Fibroblast of villous mesenchyme (primary cell): Measurements from ENCODE around the gene TMEM168. TPM values are rescaled to one million over a fixed set of nuclear protein-coding genes. Genes with fewer than 3 reads are reported as not detected.

Experiments
- DNase-seq: peaks from one replicate; pipeline ENCODE4 v3.0.0-alpha.2; 2010; ENCODE audit warnings: low read depth
- H3K4me3 ChIP-seq: 2 replicates; pipeline ENCODE4 v1.5.1; 2011; ENCODE audit warnings: low read depth, mild to moderate bottlenecking, low read length
- total RNA-seq: library from RNA; depleted of rRNA; stranded (reverse); fragments of >200 nt; gene quantifications from 2 replicates; pipeline ENCODE4 v1.2.3, GENCODE V29; 2012
- TF ChIP-seq, protein P1 (sequence below): IDR thresholded peaks from 2 replicates; pipeline ENCODE4 v1.5.1; 2012; ENCODE audit warnings: low read depth, mild to moderate bottlenecking, low read length; ENCODE audit not compliant: insufficient read depth

The TMEM168 gene
- total RNA-seq, 1 donor: 21.2 TPM

DNA sequence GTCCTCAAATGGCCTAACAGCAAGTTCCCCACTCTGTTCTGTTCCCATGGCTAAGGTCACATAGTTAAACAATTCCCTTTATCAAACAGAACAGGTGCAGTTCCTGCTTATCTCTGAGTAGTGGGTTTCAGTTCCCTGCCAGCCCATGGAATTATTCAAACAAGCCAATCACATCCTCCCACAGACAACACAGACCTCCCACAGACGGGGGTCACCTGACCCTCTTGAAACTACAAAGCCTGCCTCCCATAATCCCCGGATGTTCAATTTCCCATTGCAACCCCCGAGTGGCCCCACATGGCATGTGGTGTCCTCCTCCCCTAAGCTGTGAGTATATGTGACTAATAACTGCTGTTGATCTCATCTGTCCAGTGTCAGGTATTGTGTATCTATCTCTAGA, 64.1 kb downstream of the TMEM168 start:
- no peak overlapping the region for H3K4me3 ChIP-seq
- TF ChIP-seq, protein P1, sequence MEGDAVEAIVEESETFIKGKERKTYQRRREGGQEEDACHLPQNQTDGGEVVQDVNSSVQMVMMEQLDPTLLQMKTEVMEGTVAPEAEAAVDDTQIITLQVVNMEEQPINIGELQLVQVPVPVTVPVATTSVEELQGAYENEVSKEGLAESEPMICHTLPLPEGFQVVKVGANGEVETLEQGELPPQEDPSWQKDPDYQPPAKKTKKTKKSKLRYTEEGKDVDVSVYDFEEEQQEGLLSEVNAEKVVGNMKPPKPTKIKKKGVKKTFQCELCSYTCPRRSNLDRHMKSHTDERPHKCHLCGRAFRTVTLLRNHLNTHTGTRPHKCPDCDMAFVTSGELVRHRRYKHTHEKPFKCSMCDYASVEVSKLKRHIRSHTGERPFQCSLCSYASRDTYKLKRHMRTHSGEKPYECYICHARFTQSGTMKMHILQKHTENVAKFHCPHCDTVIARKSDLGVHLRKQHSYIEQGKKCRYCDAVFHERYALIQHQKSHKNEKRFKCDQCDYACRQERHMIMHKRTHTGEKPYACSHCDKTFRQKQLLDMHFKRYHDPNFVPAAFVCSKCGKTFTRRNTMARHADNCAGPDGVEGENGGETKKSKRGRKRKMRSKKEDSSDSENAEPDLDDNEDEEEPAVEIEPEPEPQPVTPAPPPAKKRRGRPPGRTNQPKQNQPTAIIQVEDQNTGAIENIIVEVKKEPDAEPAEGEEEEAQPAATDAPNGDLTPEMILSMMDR: no peak
- no peak for DNase-seq

DNA sequence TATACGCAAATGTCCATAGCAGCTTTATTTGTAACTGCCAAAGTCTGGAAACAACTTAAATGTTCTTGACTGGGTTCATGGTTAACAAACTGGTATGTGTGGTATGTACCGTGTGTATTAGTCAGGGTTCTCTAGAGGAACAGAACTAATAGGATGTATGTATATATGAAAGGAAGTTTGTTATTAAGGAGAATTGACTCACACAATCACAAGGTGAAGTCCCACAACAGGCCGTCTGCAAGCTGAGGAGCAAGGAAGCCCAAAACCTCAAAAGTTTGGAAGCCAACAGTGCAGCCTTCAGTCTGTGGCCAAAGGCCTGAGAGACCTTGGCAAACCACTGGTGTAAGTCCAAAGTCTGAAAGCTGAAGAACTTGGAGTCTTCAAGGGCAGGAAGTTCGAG, 66.8 kb downstream of the TMEM168 start:
- peak; percentile 26 for DNase-seq
- TF ChIP-seq, protein P1: no peak
- no peak overlapping the region for H3K4me3 ChIP-seq

DNA sequence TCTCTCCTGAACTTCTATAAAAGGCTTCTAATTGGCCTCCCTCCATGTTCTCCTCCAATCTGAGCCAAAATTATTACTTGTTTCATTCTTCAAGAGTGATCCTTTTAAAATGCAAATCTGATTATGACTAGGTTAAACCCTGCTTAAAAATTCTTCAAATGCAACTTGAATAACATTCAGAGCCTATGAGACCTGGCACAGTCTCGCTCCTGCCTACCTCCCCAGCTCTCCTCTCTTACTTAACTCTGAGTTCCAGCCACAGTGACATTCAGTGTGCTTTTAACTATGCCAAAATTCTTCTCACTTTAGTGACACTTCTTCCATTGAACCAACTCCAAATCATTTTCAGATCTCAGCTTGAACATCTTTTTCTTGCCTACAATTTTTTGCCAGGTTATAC, 68.8 kb downstream of the TMEM168 start:
- no peak for DNase-seq
- H3K4me3 ChIP-seq: no peak overlapping the region
- TF ChIP-seq, protein P1: no peak

DNA sequence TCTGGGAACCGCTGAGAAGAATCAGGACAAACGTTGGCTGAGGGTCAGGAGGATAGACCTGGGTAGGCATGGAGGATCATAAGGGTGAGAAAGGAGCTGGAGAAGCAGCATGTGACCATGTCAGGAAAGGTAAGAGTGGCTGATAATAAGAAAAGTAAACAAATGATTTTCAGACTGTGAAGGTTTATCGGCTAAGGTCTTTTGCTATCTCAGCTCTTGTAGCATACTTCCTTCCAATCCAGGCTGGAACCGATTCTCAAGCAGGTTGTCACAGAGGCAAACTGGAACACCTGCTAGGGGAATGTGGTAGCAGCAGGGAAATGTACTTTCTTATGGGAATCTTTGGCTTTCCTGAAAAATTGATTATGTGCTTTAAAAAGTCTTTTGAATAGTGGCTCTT, 74.7 kb downstream of the TMEM168 start:
- DNase-seq: no peak
- TF ChIP-seq, protein P1: no peak
- no peak overlapping the region for H3K4me3 ChIP-seq

DNA sequence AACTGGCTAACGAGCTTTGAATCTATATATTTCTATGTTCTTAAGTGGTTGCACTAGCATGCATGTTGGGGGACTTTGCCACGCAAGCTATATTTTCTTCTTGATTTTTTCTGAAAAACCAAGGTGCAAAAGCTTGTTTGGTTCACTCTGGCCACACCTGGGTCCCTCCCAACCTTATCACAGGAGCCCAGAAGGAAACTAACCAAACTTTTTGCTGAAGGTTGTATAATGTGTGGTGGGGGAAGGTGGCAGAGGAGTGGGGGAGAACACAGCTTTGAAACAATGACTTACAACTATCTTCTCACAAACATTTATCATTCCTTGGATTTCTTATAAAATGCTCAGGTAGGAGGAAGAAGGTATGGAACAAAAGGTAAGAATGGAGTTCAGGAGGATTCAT, 75.3 kb downstream of the TMEM168 start:
- no peak overlapping the region for H3K4me3 ChIP-seq

More for the DNA sequence above, 75.3 kb downstream of the TMEM168 start:
- TF ChIP-seq, protein P1: no peak
- DNase-seq: no peak
